Measurements from ENCODE around the gene ARL6IP5. TPM values are rescaled to one million over a fixed set of nuclear protein-coding genes. Genes with fewer than 3 reads are reported as not detected.
A peak's percentile ranks its signal among the peaks of the same experiment; 100 is the strongest.

Gene ARL6IP5
- total and polyA plus RNA-seq, 2 of the 13 experiments (the other 11 are each of a cell fraction or from before 2014, with no cell fraction given), result 23.7 to 29.6 TPM

- no peak; the same call in 1 of the 2 replicates for TF ChIP-seq ZNF574 (CRISPR knock-in tag; IDR thresholded peaks at IDR 0.05)
- TF ChIP-seq SYNCRIP (IDR thresholded peaks at IDR 0.05; ENCODE audit: insufficient read depth, low read depth, low read length), result no peak
- TF ChIP-seq, protein P1, sequence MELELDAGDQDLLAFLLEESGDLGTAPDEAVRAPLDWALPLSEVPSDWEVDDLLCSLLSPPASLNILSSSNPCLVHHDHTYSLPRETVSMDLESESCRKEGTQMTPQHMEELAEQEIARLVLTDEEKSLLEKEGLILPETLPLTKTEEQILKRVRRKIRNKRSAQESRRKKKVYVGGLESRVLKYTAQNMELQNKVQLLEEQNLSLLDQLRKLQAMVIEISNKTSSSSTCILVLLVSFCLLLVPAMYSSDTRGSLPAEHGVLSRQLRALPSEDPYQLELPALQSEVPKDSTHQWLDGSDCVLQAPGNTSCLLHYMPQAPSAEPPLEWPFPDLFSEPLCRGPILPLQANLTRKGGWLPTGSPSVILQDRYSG (CRISPR knock-in tag; IDR thresholded peaks at IDR 0.05), result no peak
- no peak for TF ChIP-seq GTF2F1 (IDR thresholded peaks at IDR 0.05; ENCODE audit: low read length)
- TF ChIP-seq MTA1 (CRISPR knock-in tag; IDR thresholded peaks at IDR 0.05; ENCODE audit: borderline replicate concordance), result no peak
- TF ChIP-seq, protein P2, sequence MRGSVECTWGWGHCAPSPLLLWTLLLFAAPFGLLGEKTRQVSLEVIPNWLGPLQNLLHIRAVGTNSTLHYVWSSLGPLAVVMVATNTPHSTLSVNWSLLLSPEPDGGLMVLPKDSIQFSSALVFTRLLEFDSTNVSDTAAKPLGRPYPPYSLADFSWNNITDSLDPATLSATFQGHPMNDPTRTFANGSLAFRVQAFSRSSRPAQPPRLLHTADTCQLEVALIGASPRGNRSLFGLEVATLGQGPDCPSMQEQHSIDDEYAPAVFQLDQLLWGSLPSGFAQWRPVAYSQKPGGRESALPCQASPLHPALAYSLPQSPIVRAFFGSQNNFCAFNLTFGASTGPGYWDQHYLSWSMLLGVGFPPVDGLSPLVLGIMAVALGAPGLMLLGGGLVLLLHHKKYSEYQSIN (CRISPR knock-in tag; IDR thresholded peaks at IDR 0.05; ENCODE audit: borderline replicate concordance), result no peak
- 0 out of 2 replicates have a peak, but pooled peaks have one; percentile 33 for TF ChIP-seq ZNF468 (CRISPR knock-in tag; IDR thresholded peaks at IDR 0.05)
- peak; percentile 34; the same call in 1 of the 2 replicates for TF ChIP-seq MYC (CRISPR knock-in tag; IDR thresholded peaks at IDR 0.05; ENCODE audit: borderline replicate concordance)
- TF ChIP-seq ZNF704 (CRISPR knock-in tag; IDR thresholded peaks at IDR 0.05; ENCODE audit: borderline replicate concordance), result no peak
- no peak for TF ChIP-seq ZNF33A (CRISPR knock-in tag; IDR thresholded peaks at IDR 0.05; ENCODE audit: borderline replicate concordance)
- TF ChIP-seq ZNF607 (CRISPR knock-in tag; IDR thresholded peaks at IDR 0.05; ENCODE audit: borderline replicate concordance), result 0 out of 2 replicates have a peak, but pooled peaks have one; percentile 47
- peak; percentile 86 for TF ChIP-seq YEATS4 (CRISPR knock-in tag; IDR thresholded peaks at IDR 0.05; ENCODE audit: borderline replicate concordance)
- TF ChIP-seq ZNF260 (CRISPR knock-in tag; IDR thresholded peaks at IDR 0.05; ENCODE audit: borderline replicate concordance, low read depth), result no peak
- TF ChIP-seq, protein P3, sequence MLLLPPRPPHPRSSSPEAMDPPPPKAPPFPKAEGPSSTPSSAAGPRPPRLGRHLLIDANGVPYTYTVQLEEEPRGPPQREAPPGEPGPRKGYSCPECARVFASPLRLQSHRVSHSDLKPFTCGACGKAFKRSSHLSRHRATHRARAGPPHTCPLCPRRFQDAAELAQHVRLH (CRISPR knock-in tag; IDR thresholded peaks at IDR 0.05; ENCODE audit: borderline replicate concordance, low read depth), result peak; percentile 47; the same call in 1 of the 2 replicates
- TF ChIP-seq ZNF761 (CRISPR knock-in tag; conservative IDR thresholded peaks at IDR 0.05), result no peak
- TF ChIP-seq CHD4 (IDR thresholded peaks at IDR 0.05; ENCODE audit: borderline replicate concordance, low read length), result no peak
- TF ChIP-seq ZNF564 (CRISPR knock-in tag; IDR thresholded peaks at IDR 0.05), result no peak
- TF ChIP-seq ZBTB46 (CRISPR knock-in tag; IDR thresholded peaks at IDR 0.05; ENCODE audit: borderline replicate concordance), result no peak
- TF ChIP-seq GATA4 (IDR thresholded peaks at IDR 0.05; ENCODE audit: borderline replicate concordance, low read depth), result no peak
- TF ChIP-seq GLI4 (CRISPR knock-in tag; IDR thresholded peaks at IDR 0.05; ENCODE audit: borderline replicate concordance), result no peak
These were observed 32.8 kb upstream of the ARL6IP5 start, which contains the start of gene TMF1 (continued) for GRCh38 chr3:69051756-69052471.

Data from HepG2 (cell line).